Type B pancreatic cell (in vitro differentiated cells): Measurements from ENCODE around the gene KIF16B. TPM values are rescaled to one million over a fixed set of nuclear protein-coding genes. Genes with fewer than 3 reads are reported as not detected.

Experiments used
- DNase-seq: peaks from one replicate; pipeline ENCODE4 v3.0.0; 2021; ENCODE audit warnings: mixed read lengths; ENCODE audit not compliant: unreplicated experiment; ENCODE audit errors: extremely low spot score
- H3K27ac Mint-ChIP-seq: 2 replicates; pipeline ENCODE4 v1.8.0; 2021; ENCODE audit warnings: mild to moderate bottlenecking, mixed read lengths
- H3K27me3 Mint-ChIP-seq: 2 replicates; pipeline ENCODE4 v1.8.0; 2021; ENCODE audit warnings: mixed read lengths
- H3K36me3 Mint-ChIP-seq: 2 replicates; pipeline ENCODE4 v1.8.0; 2021; ENCODE audit warnings: mixed read lengths
- H3K4me1 Mint-ChIP-seq: one replicate; pipeline ENCODE4 v1.8.0; 2021; ENCODE audit warnings: mixed read lengths; ENCODE audit not compliant: unreplicated experiment
- H3K4me3 Mint-ChIP-seq: 2 replicates; pipeline ENCODE4 v1.8.0; 2021; ENCODE audit warnings: mild to moderate bottlenecking, mixed read lengths
- H3K9me3 Mint-ChIP-seq: 2 replicates; pipeline ENCODE4 v1.8.0; 2021; ENCODE audit warnings: mixed read lengths
- total RNA-seq: library from RNA; stranded (reverse); gene quantifications from 2 replicates; pipeline ENCODE4 v1.2.1, GENCODE V29; 2021; ENCODE audit warnings: low replicate concordance
- TF ChIP-seq, protein P1 (sequence below): fragments of 200-600 bp; sonication (generic); conservative IDR thresholded peaks from 2 replicates; pipeline ENCODE4 v1.5.0; 2021; ENCODE audit warnings: antibody characterized with exemption, mild to moderate bottlenecking

Gene KIF16B
- total RNA-seq, 1 donor from 2014 or later, result 10.3 TPM

DNA sequence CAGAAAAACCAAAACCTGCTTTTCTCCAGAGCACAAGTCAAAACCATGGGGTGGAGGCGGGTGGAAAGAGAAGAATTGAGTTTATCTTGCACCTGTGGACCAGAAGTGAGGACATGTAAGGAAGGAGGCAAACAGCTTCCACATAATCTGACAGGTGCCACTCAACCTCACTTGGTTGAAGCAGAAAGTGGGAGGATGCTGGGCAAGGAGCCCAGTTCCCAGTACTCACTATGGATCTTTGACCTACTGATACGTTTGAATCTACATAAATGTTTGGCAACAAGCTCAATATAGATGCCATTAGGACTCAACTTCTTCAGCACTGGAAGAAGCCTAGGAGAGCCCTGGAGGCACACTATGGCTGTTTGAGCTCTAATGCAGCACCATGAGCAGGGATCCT, 285.5 kb downstream of the KIF16B start:
- Mint-ChIP-seq H3K27ac (no peak overlapping the region), H3K4me3 (no peak overlapping the region), H3K9me3 (no peaks in the 10 kb centered on the region), H3K36me3 (peaks cover 7% of the 10 kb centered on the region), H3K4me1 (no peaks in the 10 kb centered on the region), H3K27me3 (no peaks in the 10 kb centered on the region)
- DNase-seq, result no peak
- TF ChIP-seq, protein P1, sequence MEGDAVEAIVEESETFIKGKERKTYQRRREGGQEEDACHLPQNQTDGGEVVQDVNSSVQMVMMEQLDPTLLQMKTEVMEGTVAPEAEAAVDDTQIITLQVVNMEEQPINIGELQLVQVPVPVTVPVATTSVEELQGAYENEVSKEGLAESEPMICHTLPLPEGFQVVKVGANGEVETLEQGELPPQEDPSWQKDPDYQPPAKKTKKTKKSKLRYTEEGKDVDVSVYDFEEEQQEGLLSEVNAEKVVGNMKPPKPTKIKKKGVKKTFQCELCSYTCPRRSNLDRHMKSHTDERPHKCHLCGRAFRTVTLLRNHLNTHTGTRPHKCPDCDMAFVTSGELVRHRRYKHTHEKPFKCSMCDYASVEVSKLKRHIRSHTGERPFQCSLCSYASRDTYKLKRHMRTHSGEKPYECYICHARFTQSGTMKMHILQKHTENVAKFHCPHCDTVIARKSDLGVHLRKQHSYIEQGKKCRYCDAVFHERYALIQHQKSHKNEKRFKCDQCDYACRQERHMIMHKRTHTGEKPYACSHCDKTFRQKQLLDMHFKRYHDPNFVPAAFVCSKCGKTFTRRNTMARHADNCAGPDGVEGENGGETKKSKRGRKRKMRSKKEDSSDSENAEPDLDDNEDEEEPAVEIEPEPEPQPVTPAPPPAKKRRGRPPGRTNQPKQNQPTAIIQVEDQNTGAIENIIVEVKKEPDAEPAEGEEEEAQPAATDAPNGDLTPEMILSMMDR, result no peak

GRCh38 chr20:16286601-16287000, 286.6 kb downstream of the KIF16B start:
- peaks cover 7% of the 10 kb centered on the region for H3K36me3 Mint-ChIP-seq
- H3K4me1 Mint-ChIP-seq, result no peaks in the 10 kb centered on the region
- H3K9me3 Mint-ChIP-seq, result no peaks in the 10 kb centered on the region
- no peaks in the 10 kb centered on the region for H3K27me3 Mint-ChIP-seq
- DNase-seq, result no peak
- no peak overlapping the region for H3K27ac Mint-ChIP-seq
- TF ChIP-seq, protein P1, result no peak
- H3K4me3 Mint-ChIP-seq, result no peak overlapping the region

GRCh38 chr20:16284385-16285100, 288.7 kb downstream of the KIF16B start:
- Mint-ChIP-seq H3K4me1 (no peaks in the 10 kb centered on the region), H3K27me3 (no peaks in the 10 kb centered on the region), H3K36me3 (peaks cover 7% of the 10 kb centered on the region), H3K4me3 (no peak overlapping the region), H3K9me3 (no peaks in the 10 kb centered on the region), H3K27ac (no peak overlapping the region)
- no peak for DNase-seq
- TF ChIP-seq, protein P1, result no peak

DNA sequence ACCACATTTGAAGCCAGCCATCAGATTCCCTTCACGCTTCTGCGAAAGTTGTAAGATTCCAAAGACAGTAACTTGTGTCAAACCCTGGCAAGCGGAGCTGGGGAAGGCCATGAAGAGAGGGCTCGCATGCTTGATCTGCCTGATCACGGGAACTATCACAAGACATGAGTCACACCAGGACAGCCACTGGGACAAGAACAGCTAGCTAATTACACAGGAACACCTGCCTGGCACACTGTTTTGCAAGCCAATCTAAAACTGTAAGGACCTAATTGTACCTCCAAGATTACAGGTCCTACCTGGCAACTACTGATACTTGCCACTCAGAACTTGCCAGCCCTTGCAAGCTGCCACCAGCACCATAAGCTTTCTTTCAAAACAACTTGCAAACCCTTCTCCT, 289.3 kb downstream of the KIF16B start:
- no peak overlapping the region for H3K27ac Mint-ChIP-seq
- H3K36me3 Mint-ChIP-seq, result peaks cover 7% of the 10 kb centered on the region
- no peak overlapping the region for H3K4me3 Mint-ChIP-seq
- H3K4me1 Mint-ChIP-seq, result no peaks in the 10 kb centered on the region
- no peaks in the 10 kb centered on the region for H3K9me3 Mint-ChIP-seq
- TF ChIP-seq, protein P1, result no peak
- no peaks in the 10 kb centered on the region for H3K27me3 Mint-ChIP-seq
- no peak for DNase-seq

- Mint-ChIP-seq H3K36me3 (peaks cover 7% of the 10 kb centered on the region), H3K4me1 (no peaks in the 10 kb centered on the region), H3K4me3 (no peak overlapping the region), H3K27ac (no peak overlapping the region), H3K27me3 (no peaks in the 10 kb centered on the region), H3K9me3 (no peaks in the 10 kb centered on the region)
- TF ChIP-seq, protein P1, result no peak
- DNase-seq, result no peak
These were observed 289.9 kb downstream of the KIF16B start for GRCh38 chr20:16283307-16283706.
